OCI-LY1 (cell line): ENCODE results near the gene CTF1.

Experiments
- EZH2 ChIP-seq: fragments of 200-600 bp; sonication (generic), shearing (Covaris generic); IDR thresholded peaks from 2 replicates; pipeline ENCODE4 v1.8.0; 2017; ENCODE audit warnings: borderline replicate concordance, mixed run types, mild to moderate bottlenecking, antibody characterized with exemption, low read length, moderate library complexity, mixed read lengths
- TF ChIP-seq, protein P1 (sequence below): fragments of 200-600 bp; sonication (generic), shearing (Covaris generic); IDR thresholded peaks from 2 replicates; pipeline ENCODE4 v1.5.1; 2017; ENCODE audit warnings: mild to moderate bottlenecking, antibody characterized with exemption, low read length, moderate library complexity, mixed read lengths

DNA sequence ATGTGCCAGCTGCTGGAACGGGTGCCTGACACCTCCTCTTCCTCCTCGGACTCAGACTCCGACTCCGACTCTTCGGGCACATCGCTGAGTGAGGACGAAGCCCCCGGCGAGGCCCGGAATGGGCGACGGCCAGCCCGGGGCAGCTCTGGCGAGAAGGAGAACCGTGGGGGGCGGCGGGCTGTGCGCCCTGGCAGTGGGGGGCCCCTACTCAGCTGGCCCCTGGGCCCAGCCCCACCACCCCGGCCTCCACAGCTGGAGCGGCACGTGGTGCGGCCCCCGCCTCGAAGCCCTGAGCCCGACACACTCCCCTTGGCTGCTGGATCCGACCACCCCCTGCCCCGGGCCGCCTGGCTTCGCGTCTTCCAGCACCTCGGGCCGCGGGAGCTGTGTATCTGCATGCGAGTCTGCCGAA, 33.8 kb downstream of the CTF1 start:
- TF ChIP-seq, protein P1, sequence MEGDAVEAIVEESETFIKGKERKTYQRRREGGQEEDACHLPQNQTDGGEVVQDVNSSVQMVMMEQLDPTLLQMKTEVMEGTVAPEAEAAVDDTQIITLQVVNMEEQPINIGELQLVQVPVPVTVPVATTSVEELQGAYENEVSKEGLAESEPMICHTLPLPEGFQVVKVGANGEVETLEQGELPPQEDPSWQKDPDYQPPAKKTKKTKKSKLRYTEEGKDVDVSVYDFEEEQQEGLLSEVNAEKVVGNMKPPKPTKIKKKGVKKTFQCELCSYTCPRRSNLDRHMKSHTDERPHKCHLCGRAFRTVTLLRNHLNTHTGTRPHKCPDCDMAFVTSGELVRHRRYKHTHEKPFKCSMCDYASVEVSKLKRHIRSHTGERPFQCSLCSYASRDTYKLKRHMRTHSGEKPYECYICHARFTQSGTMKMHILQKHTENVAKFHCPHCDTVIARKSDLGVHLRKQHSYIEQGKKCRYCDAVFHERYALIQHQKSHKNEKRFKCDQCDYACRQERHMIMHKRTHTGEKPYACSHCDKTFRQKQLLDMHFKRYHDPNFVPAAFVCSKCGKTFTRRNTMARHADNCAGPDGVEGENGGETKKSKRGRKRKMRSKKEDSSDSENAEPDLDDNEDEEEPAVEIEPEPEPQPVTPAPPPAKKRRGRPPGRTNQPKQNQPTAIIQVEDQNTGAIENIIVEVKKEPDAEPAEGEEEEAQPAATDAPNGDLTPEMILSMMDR: no peak
- no peak for TF ChIP-seq EZH2
